Epithelial cell of proximal tubule (primary cell): ENCODE measurements around the gene MIA2. TPM values are rescaled to one million over a fixed set of nuclear protein-coding genes. Genes with fewer than 3 reads are reported as not detected.

Source experiments
- DNase-seq: peaks from one replicate; pipeline ENCODE4 v3.0.0-alpha.2; 2011; ENCODE audit warnings: low read depth
- H3K4me3 ChIP-seq: 2 replicates; pipeline ENCODE4 v1.5.1; 2011; ENCODE audit warnings: low read depth, mild to moderate bottlenecking, low read length
- CTCF ChIP-seq: conservative IDR thresholded peaks from 2 replicates; pipeline ENCODE4 v1.5.1; 2012; ENCODE audit warnings: low read depth, mild to moderate bottlenecking, low read length
- total RNA-seq: library from RNA; depleted of rRNA; stranded (reverse); fragments of >200 nt; gene quantifications from 2 replicates; pipeline ENCODE4 v1.2.3, GENCODE V29; 2015

MIA2 gene
- total RNA-seq, 1 donor from 2014 or later: 10.4 TPM

- no peak overlapping the region for H3K4me3 ChIP-seq
- TF ChIP-seq CTCF: no peak
- DNase-seq: no peak
Measured at GRCh38 chr14:39365354-39365753, 131.6 kb downstream of the MIA2 start.

GRCh38 chr14:39366460-39367386 lies 133.0 kb downstream of the MIA2 start:
- DNase-seq: no peak
- no peak overlapping the region for H3K4me3 ChIP-seq
- no peak for TF ChIP-seq CTCF

- no peak overlapping the region for H3K4me3 ChIP-seq
Measured at GRCh38 chr14:39367387-39367751, 133.7 kb downstream of the MIA2 start.

GRCh38 chr14:39368261-39368959 lies 134.7 kb downstream of the MIA2 start:
- DNase-seq: no peak
- no peak overlapping the region for H3K4me3 ChIP-seq
- TF ChIP-seq CTCF: peak; percentile 66

More at GRCh38 chr14:39367387-39367751, 133.7 kb downstream of the MIA2 start:
- no peak for DNase-seq
- TF ChIP-seq CTCF: no peak

GRCh38 chr14:39369029-39369428 lies 135.3 kb downstream of the MIA2 start:
- H3K4me3 ChIP-seq: no peak overlapping the region
- DNase-seq: no peak
- TF ChIP-seq CTCF: no peak

- TF ChIP-seq CTCF: no peak
- DNase-seq: no peak
- no peak overlapping the region for H3K4me3 ChIP-seq
Measured at GRCh38 chr14:39370415-39370814, 136.7 kb downstream of the MIA2 start.
